RCC 7860 (cell line): ENCODE results near the gene KCNAB1.

Experiments used
- DNase-seq: peaks from one replicate; pipeline ENCODE4 v3.0.0-alpha.2; 2015; ENCODE audit warnings: low spot score
- FAIRE-seq: peaks from 2 replicates; lab custom pipeline; 2012; peaks lifted over from hg19 to GRCh38; lab: Jason Lieb, UNC

KCNAB1 gene

DNA sequence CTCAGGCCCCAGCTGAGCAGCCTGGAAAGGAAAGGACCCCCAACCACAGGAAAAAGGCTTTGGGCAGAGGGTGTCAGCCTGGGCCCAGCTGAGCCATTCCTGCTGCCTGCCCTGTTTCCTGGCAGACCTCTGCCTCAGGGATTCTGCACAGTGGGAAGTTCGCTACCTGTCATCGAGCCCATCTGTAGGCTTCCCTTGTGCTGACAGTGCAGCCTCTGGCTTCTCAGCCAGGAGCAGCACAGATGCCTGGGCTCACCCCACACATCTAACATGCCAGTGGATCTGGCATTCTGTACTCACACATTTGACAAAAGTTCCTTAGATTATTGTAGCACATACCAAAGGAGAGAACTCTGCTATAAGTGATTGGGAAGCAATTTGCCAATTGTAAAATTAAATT is 232.3 kb downstream of the KCNAB1 start:
- no peak for FAIRE-seq

GRCh38 chr3:156353563-156353962 is 233.2 kb downstream of the KCNAB1 start:
- DNase-seq (no peak), FAIRE-seq (no peak)

More for the DNA sequence above, 232.3 kb downstream of the KCNAB1 start:
- no peak for DNase-seq

GRCh38 chr3:156356537-156357363 is 236.4 kb downstream of the KCNAB1 start:
- FAIRE-seq, result no peak

DNA sequence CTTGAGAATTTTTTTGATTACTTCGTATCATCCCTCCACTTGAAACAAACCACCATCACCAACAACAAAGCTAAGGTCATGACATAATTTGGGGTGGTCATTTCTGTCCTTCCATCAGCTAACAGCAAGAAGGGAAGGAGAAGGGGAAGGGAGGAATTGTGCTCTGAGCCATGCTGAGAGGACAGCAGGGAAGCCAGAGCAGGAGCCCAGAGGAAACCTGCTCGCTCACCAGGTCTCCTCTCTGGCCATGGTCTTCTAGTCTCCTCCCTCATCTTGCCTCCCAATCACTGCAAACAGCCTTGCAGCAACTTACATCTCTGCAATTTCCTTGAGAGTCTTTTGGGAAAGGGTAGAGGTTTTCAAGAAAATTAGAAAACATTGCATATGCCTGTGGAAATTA is 237.9 kb downstream of the KCNAB1 start:
- no peak for DNase-seq
- no peak for FAIRE-seq

More at GRCh38 chr3:156356537-156357363, 236.4 kb downstream of the KCNAB1 start:
- no peak for DNase-seq

DNA sequence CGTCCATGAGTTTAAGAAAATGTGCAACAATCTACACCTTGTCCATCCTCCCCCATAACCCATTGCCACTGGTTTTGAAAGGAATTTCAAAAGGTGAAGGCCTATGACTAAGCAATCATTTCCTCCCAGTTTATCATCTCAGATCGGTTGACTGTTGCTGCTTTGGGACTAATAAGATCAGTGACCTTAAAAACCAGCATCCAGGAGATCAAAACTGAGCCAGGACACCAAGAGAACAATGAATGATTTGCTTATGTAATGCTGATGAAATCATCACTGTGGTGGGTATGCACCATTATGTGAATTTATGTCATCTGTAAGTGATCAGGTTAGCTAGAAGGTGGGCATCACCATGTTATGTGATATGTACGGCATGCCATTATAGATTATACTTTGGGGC is 239.0 kb downstream of the KCNAB1 start:
- FAIRE-seq (peak; percentile 42), DNase-seq (peak; percentile 63)

DNA sequence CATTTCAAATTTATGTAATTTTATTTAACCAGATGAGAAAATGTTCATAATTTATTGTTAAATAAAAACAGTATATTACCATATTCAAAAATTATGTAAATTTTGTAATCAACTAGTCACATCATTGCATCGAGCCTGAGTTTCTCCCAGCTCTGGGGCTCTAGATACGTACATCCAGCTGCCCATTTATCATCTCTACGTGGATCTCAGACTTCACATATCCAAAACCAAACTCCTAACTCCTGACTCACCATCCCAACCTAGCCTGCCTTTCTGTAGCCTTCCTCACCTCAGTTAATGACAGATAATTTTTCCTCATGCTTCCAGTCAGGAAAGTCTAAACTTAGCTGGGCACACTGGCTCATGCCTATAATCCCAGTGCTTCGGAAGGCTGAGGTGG is 239.7 kb downstream of the KCNAB1 start:
- DNase-seq, result peak; percentile 63
- FAIRE-seq, result peak; percentile 26

GRCh38 chr3:156360963-156361362 is 240.6 kb downstream of the KCNAB1 start:
- DNase-seq (no peak), FAIRE-seq (no peak)

GRCh38 chr3:156366559-156366958 is 246.2 kb downstream of the KCNAB1 start:
- DNase-seq (no peak), FAIRE-seq (no peak)

DNA sequence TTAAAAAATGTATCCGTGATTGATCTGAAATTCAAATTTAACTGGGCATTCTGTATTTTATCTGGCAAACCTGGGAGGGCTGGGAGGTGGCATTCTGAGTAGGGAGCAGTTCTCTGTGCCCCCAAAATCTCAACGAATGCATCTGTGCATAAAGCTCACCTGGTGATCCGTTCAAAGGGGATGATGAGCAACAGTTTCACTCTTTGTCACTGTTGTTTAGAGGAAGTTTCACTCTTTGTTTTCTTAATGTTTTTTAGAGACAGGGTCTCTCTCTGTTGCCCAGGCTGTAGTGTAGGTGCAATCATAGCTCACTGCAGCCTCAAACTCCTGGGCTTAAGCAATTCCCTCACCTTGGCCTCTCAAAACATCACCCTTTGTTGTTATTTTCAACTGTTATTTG is 247.8 kb downstream of the KCNAB1 start:
- FAIRE-seq (no peak), DNase-seq (no peak)

GRCh38 chr3:156371701-156372100 is 251.3 kb downstream of the KCNAB1 start:
- DNase-seq, result no peak
- no peak for FAIRE-seq

DNA sequence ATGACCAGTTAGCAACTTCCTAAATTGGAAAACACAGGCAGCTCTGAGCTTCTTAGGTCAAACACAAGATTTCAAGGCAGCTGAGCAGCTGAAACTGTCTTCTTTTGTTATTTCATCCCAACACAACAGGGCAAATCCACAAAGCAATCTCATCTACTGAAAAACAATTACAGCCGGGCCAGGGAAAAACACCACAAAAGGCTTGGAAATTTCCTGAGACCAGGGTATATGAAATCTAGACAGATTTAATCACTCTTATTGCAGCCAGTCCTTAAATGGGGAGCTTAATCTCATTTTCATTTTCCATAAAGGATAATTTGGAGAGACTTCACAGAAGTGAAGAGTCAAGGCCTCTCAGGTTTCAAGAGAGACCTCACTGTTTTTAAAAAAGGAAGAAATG is 252.7 kb downstream of the KCNAB1 start:
- no peak for DNase-seq
- FAIRE-seq, result no peak

DNA sequence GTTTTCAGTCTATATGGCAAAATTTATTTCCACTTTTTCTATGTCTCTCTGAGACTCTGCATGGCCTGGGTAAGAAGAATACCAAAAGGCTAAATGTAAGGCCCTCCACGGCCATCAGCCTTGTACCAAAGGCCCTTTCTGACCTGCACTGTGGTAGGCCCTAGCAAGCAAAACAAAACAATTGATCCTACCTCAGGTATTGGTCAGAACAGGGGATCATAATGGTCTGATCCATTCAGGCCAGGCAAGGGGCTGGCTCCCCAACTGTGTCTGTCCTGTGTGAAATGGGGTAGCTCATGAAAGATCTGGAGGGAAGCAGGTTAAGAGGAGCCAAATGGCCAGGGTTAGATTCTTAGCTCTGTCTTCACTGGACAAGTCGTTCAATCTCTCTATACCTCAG is 253.3 kb downstream of the KCNAB1 start:
- no peak for FAIRE-seq
- no peak for DNase-seq

DNA sequence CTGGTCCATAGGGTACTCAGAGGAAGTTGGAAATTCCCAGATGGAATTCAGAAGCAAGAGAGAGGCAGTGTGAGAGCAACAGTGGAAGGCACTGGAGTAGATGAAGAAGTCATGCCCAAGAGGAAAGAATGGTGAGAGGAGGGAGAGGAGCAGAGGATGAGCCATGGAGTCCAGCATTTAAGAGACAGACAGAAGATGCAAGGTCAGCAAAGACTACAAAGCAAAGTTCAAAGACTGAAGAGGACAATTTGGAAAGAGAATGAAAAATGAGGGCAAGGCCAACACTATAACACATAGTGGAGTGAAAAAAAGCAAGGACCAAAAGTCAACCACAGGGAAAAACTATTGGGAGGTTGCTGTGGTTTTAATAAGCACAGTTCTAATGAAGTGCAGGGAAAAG is 255.8 kb downstream of the KCNAB1 start:
- DNase-seq, result no peak
- FAIRE-seq, result no peak

DNA sequence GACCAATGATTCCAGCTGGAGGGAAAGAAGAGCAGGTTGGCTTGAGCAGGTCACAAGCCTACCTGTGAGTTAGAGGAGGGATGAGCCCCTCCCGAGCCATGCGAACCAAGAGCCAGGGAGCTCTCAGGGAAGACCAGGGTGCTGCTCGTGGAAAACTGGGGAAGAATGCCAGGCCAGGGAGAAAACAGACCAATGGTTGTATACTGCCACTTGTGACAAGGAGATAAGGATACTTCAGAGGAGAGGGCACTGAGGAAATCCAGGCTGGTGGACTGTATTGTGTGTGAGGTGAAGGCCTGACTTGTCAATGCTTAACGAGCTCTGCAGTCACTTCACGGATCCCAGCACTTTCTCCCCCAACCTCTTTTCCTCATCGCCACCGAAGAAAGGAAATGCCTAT is 256.9 kb downstream of the KCNAB1 start:
- no peak for FAIRE-seq
- no peak for DNase-seq

GRCh38 chr3:156377718-156378117 is 257.3 kb downstream of the KCNAB1 start:
- no peak for DNase-seq
- FAIRE-seq, result no peak

GRCh38 chr3:156378871-156379270 is 258.5 kb downstream of the KCNAB1 start:
- DNase-seq (no peak), FAIRE-seq (no peak)

DNA sequence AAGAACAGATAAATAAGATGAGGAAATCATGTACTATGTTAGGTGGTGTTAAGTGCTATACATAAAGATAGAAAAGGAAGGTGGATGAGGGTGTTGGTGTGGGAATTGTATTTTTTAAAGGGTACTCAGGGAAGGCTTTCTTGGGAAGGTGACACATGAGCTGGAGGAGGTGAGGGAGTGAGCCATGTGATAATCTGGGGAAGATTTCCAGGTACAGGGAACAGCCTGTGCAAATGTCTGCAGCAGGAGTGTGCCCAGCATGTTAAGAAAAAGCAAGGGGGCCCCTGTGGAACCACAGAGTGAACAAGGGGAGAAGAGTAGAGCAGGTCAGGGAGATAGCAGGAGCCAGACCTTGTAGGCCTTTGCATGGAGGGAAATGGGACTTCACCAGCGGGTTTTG is 258.9 kb downstream of the KCNAB1 start:
- no peak for DNase-seq
- no peak for FAIRE-seq

DNA sequence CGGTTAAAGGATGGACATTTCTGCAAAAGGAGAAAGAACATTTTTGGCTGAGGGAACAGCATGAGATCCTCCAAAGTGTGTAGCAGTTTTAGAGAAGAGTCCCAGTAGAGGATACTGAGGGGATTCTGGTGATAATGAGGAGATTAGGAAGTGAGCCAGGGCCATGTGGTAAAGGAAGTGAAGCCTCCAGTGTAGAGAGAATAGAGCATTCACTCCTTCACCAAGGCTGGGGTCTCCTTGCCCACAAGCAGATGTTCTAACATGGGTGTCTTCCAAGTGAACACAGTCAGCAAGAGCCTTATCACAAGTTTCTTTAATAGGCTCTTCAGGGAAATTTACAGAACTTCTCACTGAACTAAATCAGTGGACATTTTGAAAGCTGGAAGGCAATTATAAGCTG is 260.9 kb downstream of the KCNAB1 start:
- FAIRE-seq, result no peak
- DNase-seq, result no peak

DNA sequence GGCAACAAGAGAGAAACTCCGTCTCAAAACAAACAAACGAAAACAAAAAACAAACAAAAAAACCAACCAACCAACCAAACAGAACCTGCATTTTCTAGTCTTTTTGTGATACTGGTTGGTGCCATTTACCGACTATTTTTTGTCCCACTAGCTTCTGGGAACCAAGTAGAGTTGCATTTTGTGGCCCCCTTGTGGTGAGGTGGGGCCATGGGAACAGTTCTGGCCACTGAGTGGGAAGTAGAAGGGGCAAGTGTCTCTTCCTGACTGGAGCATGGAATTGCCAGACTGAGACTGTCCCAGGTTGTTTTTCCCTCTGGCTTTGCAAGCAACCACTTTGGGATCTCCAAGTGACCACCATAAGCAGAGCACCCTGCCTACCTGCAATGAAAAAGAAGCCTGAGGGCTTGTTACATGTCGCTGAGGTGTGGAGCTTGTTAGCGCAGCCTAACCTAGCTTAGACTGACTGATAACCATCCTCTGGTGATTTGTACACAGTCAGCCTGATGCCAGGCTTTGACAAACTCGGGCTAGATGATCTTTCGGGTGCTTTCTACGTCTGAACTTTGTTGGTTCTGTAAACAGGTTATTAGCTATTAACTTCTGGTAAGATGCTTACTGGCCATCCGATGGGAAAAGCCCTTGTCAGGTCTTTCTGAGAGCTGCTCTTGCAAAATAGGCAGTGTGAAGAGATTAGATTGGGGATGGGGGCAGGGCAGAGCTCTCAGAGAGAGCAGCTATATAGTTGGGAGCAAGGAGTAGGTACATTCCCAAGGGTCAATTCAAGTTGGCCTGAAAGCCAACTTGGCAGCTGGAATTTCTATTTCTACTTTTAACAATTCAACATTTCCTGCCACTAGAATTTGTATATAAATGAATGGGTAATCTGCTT is 262.3 kb downstream of the KCNAB1 start:
- FAIRE-seq (peak; percentile 35), DNase-seq (peak; percentile 22)

GRCh38 chr3:156383441-156384025 is 263.2 kb downstream of the KCNAB1 start:
- DNase-seq, result no peak
- no peak for FAIRE-seq
